Measurements from ENCODE around the gene CACNA2D3. TPM values are rescaled to one million over a fixed set of nuclear protein-coding genes. Genes with fewer than 3 reads are reported as not detected.

The CACNA2D3 gene
- total RNA-seq, 4 donors from 2014 or later = 0.55 to 3.4 (median 1.6) TPM

DNA sequence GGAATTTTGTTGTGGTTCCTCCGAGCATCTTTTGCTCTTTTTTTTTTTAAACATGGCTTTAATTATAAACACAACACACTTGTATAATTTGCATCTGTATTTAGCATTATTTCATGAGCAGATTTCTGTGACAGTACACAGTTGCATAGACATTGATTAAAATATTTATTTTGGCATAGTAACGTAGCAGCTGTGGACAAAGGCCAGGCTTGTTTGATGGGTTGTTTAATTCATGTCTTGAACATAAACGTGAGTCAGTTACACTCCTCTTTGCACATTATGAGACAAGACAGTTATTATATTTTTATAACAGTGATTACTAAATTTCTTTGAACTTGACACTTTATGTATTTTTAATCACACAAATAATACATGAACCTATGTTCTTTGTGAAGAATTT, 182.5 kb downstream of the CACNA2D3 start:
- TF ChIP-seq EP300 (IDR thresholded peaks at IDR 0.05; ENCODE audit: low read depth) = no peak
- TF ChIP-seq POLR2A (IDR thresholded peaks at IDR 0.05) = no peak
- no peak for TF ChIP-seq POLR2AphosphoS5 (IDR thresholded peaks at IDR 0.05)
- no peak for TF ChIP-seq CTCF (IDR thresholded peaks at IDR 0.05)
- Histone ChIP-seq H3K4me1 (no peaks in the 10 kb centered on the region), H3K9me3 (no peaks in the 10 kb centered on the region), H3K27ac (no peak overlapping the region), H3K27me3 (no peaks in the 10 kb centered on the region), H3K36me3 (no peaks in the 10 kb centered on the region), H3K4me3 (no peak overlapping the region)
- WGBS, 2 donors (ENCODE audit: low coverage in 1 of 2) = 28 to 31% methylated on average over 3 of the region's 3 CpGs
- intact Hi-C loops (cut with DNase I; ENCODE audit: low total_unique reads) = no loop called here
- in situ Hi-C loops (cut with MboI; ENCODE audit: low pct_ligation_motif_present in 1 of 4, low pct_unique_long_range_greater_than_20kb in 1 of 4, low sequenced_read_pairs in 3 of 4) = no loop called here
- no peak for DNase-seq

- Histone ChIP-seq H3K27ac (no peak overlapping the region), H3K4me1 (no peaks in the 10 kb centered on the region), H3K4me3 (no peak overlapping the region), H3K27me3 (no peaks in the 10 kb centered on the region), H3K36me3 (no peaks in the 10 kb centered on the region), H3K9me3 (no peaks in the 10 kb centered on the region)
- TF ChIP-seq POLR2A (IDR thresholded peaks at IDR 0.05) (no peak), POLR2AphosphoS5 (IDR thresholded peaks at IDR 0.05) (no peak), EP300 (IDR thresholded peaks at IDR 0.05; ENCODE audit: low read depth) (no peak), CTCF (IDR thresholded peaks at IDR 0.05) (no peak)
- in situ Hi-C loops (cut with MboI; ENCODE audit: low pct_ligation_motif_present in 1 of 4, low pct_unique_long_range_greater_than_20kb in 1 of 4, low sequenced_read_pairs in 3 of 4) (no loop called here), intact Hi-C loops (cut with DNase I; ENCODE audit: low total_unique reads) (no loop called here)
- 66 to 80% methylated on average over 1 to 3 of the region's 3 CpGs for WGBS, 2 donors (ENCODE audit: low coverage in 1 of 2)
- DNase-seq = no peak
Measured at GRCh38 chr3:54305409-54306099, 183.2 kb downstream of the CACNA2D3 start.

DNA sequence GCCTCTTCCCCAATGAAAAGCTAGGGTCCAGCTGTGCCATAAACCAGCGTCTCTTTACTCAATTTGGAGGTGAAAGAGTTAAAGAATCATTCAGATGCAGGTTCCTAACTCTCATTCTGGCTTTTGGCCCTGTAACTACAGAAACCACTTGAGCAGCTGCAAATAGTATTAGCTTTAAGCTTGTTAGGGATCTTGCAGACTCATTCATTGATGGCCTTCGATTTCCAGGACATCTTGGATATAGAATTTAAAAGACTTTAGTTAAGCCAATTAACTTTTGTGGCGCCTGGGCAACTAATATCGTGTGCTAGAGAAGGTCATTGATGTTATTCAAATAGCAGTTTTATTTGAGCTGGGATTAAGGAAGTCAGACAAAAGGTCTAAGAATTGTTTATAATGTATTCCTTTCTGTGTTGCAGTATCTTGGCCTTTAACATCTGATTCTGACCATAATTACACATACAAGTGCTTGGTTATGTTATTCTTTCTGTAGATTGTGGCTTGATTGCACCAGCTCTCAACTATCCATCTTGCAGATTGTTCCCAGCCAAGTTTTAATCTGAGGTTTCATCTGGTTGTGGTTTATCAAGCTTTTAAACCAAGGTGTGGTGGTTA, 185.3 kb downstream of the CACNA2D3 start:
- Histone ChIP-seq H3K4me3 (no peak overlapping the region), H3K4me1 (no peaks in the 10 kb centered on the region), H3K27ac (no peak overlapping the region), H3K27me3 (no peaks in the 10 kb centered on the region), H3K36me3 (no peaks in the 10 kb centered on the region), H3K9me3 (no peaks in the 10 kb centered on the region)
- TF ChIP-seq EP300 (IDR thresholded peaks at IDR 0.05; ENCODE audit: low read depth) = no peak
- TF ChIP-seq POLR2A (IDR thresholded peaks at IDR 0.05) = no peak
- no peak for TF ChIP-seq CTCF (IDR thresholded peaks at IDR 0.05)
- TF ChIP-seq POLR2AphosphoS5 (IDR thresholded peaks at IDR 0.05) = no peak
- in situ Hi-C loops (cut with MboI; ENCODE audit: low pct_ligation_motif_present in 1 of 4, low pct_unique_long_range_greater_than_20kb in 1 of 4, low sequenced_read_pairs in 3 of 4) = no loop called here
- 63 to 80% methylated on average over 1 to 4 of the region's 4 CpGs for WGBS, 2 donors (ENCODE audit: low coverage in 1 of 2)
- intact Hi-C loops (cut with DNase I; ENCODE audit: low total_unique reads) = no loop called here
- DNase-seq = no peak

- TF ChIP-seq POLR2A (IDR thresholded peaks at IDR 0.05) = no peak
- TF ChIP-seq CTCF (IDR thresholded peaks at IDR 0.05) = no peak
- no peak for TF ChIP-seq POLR2AphosphoS5 (IDR thresholded peaks at IDR 0.05)
- no peak for TF ChIP-seq EP300 (IDR thresholded peaks at IDR 0.05; ENCODE audit: low read depth)
- in situ Hi-C loops (cut with MboI; ENCODE audit: low pct_ligation_motif_present in 1 of 4, low pct_unique_long_range_greater_than_20kb in 1 of 4, low sequenced_read_pairs in 3 of 4) (no loop called here), intact Hi-C loops (cut with DNase I; ENCODE audit: low total_unique reads) (no loop called here)
- Histone ChIP-seq H3K27me3 (no peaks in the 10 kb centered on the region), H3K27ac (no peak overlapping the region), H3K4me1 (no peaks in the 10 kb centered on the region), H3K36me3 (no peaks in the 10 kb centered on the region), H3K9me3 (no peaks in the 10 kb centered on the region), H3K4me3 (no peak overlapping the region)
- WGBS, 2 donors (ENCODE audit: low coverage in 1 of 2) = 51 to 72% methylated on average over 2 to 6 of the region's 6 CpGs
- no peak for DNase-seq
Measured at GRCh38 chr3:54309601-54310000, 187.2 kb downstream of the CACNA2D3 start.

Data from transverse colon (tissue), 4 donors.